Parathyroid adenoma (tissue), 2 donors: ENCODE data around the gene CCT4.
A peak's percentile ranks its signal among the peaks of the same experiment; 100 is the strongest.
"Not testable (repeated sequence)": the region's sequence is repeated elsewhere in the genome, so short reads cannot be mapped to it uniquely, and the experiment has no call there.

Experiments
- H2AFZ ChIP-seq: fragments of 300-600 bp; sonication (generic); one replicate; pipeline ENCODE4 v1.7.0; 2017; ENCODE audit warnings: antibody characterized with exemption, mild to moderate bottlenecking
- H3K27ac ChIP-seq: fragments of 300-600 bp; sonication (generic); one replicate; pipeline ENCODE4 v1.7.0; 2017
- H3K27me3 ChIP-seq: fragments of 300-600 bp; sonication (generic); one replicate; pipeline ENCODE4 v1.7.0; 2017; ENCODE audit warnings: low read length; ENCODE audit not compliant: control insufficient read depth, insufficient read depth
- H3K36me3 ChIP-seq: fragments of 300-600 bp; sonication (generic); one replicate; pipeline ENCODE4 v1.7.0; 2017; ENCODE audit warnings: low read length; ENCODE audit not compliant: control insufficient read depth, insufficient read depth
- H3K4me1 ChIP-seq: fragments of 300-600 bp; sonication (generic); one replicate; pipeline ENCODE4 v1.7.0; 2017; ENCODE audit warnings: control low read depth
- H3K4me2 ChIP-seq: fragments of 300-600 bp; sonication (generic); one replicate; pipeline ENCODE4 v1.7.0; 2017; ENCODE audit warnings: low read length
- H3K4me3 ChIP-seq: fragments of 300-600 bp; sonication (generic); one replicate; pipeline ENCODE4 v1.7.0; 2017; ENCODE audit warnings: low read depth, low read length
- H3K79me2 ChIP-seq: fragments of 300-600 bp; sonication (generic); one replicate; pipeline ENCODE4 v1.7.0; 2017; ENCODE audit warnings: control low read depth
- H3K9ac ChIP-seq: fragments of 300-600 bp; sonication (generic); one replicate; pipeline ENCODE4 v1.7.0; 2017; ENCODE audit warnings: mild to moderate bottlenecking
- H3K9me3 ChIP-seq: fragments of 300-600 bp; sonication (generic); one replicate; pipeline ENCODE4 v1.7.0; 2017; ENCODE audit warnings: low read length; ENCODE audit not compliant: control insufficient read depth
- TF ChIP-seq, protein P1 (sequence below): fragments of 300-600 bp; sonication (generic); IDR thresholded peaks from one replicate; pipeline ENCODE4 v1.7.0; 2017; ENCODE audit warnings: antibody characterized with exemption, mild to moderate bottlenecking
- donor health status: primary hyperparathyroidism.

Gene CCT4

DNA sequence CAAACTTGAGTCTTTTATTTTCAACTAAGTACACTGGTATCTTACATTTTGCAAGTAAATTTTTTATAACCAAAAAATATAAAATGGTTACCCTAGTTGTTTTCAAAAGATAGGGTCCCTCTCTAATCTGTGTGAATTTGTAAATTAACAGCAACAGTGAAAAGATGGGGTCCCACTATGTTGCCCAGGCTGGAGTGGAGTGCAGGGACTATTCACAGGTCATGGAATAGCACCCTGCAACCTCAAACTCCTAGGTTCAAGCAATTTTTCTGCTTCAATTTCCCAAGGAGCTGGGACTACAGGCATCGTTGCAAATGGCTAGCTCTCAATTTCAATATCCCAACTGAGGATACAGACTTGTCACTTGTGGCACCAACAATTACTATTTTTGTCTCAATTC is 12.1 kb downstream of the CCT4 start:
- Histone ChIP-seq H3K79me2 (peaks cover 2% of the 10 kb centered on the region), H3K9ac (no peak overlapping the region), H3K27ac (no peak overlapping the region), H3K36me3 (no peaks in the 10 kb centered on the region), H3K4me3 (no peak overlapping the region), H3K27me3 (no peaks in the 10 kb centered on the region), H2AFZ (no peak overlapping the region), H3K9me3 (no peaks in the 10 kb centered on the region), H3K4me1 (no peaks in the 10 kb centered on the region), H3K4me2 (no peak overlapping the region)
- TF ChIP-seq, protein P1, sequence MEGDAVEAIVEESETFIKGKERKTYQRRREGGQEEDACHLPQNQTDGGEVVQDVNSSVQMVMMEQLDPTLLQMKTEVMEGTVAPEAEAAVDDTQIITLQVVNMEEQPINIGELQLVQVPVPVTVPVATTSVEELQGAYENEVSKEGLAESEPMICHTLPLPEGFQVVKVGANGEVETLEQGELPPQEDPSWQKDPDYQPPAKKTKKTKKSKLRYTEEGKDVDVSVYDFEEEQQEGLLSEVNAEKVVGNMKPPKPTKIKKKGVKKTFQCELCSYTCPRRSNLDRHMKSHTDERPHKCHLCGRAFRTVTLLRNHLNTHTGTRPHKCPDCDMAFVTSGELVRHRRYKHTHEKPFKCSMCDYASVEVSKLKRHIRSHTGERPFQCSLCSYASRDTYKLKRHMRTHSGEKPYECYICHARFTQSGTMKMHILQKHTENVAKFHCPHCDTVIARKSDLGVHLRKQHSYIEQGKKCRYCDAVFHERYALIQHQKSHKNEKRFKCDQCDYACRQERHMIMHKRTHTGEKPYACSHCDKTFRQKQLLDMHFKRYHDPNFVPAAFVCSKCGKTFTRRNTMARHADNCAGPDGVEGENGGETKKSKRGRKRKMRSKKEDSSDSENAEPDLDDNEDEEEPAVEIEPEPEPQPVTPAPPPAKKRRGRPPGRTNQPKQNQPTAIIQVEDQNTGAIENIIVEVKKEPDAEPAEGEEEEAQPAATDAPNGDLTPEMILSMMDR: no peak

DNA sequence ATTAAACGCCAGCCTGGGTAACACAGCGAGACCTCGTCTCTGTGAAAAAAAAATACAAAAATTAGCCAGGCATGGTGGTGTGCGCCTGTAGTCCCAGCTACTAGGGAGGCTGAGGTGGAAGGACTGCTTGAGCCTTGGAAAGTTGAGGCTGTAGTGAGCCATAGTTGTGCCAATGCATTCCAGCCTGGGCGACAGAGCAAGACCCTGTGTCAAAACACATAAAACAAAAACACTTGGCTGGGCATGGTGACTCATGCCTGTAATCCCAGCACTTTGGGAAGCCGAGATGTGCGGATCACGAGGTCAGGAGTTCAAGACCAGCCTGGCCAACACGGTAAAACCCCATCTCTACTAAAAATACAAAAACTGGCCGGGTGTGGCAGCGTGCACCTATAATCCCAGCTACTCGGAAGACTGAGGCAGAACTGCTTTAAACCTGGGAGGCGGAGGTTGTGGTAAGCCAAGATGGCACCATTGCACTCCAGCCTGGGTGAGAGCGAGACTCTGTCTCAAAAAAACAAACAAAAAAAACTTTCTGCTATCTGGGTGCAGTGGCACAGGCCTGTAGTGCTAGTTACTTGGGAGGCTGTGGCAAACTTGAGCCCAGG is 21.9 kb downstream of the CCT4 start:
- H3K4me3 ChIP-seq, H3K4me1 ChIP-seq, H3K27me3 ChIP-seq, H3K9ac ChIP-seq, H3K4me2 ChIP-seq, H3K27ac ChIP-seq, H2AFZ ChIP-seq, H3K36me3 ChIP-seq, H3K9me3 ChIP-seq, H3K79me2 ChIP-seq: not testable (repeated sequence)

DNA sequence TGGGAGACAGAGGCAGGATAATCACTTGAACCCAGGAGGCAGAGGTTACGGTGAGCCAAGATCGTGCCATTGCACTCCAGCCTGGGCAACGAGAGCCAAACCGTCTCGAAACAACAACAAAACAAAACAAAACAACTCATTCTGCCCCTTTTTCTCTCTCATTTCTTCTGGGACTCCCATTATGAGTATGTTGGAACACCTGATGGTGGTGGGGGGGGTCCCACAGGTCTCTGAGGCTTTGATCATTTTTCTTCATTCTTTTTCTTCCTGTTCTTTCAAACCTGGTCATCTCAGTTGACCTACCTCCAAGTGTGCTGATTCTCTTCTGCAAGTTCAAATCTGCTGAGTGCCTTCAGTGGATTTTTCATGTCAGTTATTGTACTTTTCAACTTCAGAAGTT is 26.4 kb downstream of the CCT4 start:
- Histone ChIP-seq H3K9ac (no peak overlapping the region), H3K9me3 (no peaks in the 10 kb centered on the region), H3K79me2 (no peaks in the 10 kb centered on the region), H3K27me3 (no peaks in the 10 kb centered on the region), H3K4me2 (no peak overlapping the region), H2AFZ (no peak overlapping the region), H3K27ac (no peak overlapping the region), H3K4me3 (no peak overlapping the region), H3K4me1 (no peaks in the 10 kb centered on the region), H3K36me3 (no peaks in the 10 kb centered on the region)
- TF ChIP-seq, protein P1: no peak

DNA sequence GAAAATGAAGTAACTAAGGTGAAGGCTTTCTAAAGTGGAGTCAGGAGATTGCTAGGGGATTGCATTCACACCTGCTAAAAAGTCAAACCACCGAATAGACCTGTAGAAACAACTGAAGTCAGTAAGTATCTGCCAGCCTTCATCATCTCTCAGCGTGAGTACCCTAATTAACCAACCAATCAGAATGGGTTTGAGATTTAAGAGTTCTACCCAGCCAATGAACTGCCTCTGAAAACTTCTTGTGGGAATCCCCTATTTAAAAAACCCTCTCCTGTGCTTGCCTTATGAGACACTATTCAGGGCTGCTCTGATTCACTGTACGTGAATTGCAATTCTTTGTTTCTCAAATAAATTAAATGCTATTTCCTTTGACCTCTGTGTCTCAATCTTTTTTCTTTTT is 31.2 kb downstream of the CCT4 start:
- peaks cover 4% of the 10 kb centered on the region for H3K4me1 ChIP-seq
- H3K9ac ChIP-seq: no peak overlapping the region
- no peaks in the 10 kb centered on the region for H3K36me3 ChIP-seq
- H3K4me2 ChIP-seq: no peak overlapping the region
- TF ChIP-seq, protein P1: no peak
- no peak overlapping the region for H2AFZ ChIP-seq
- no peaks in the 10 kb centered on the region for H3K79me2 ChIP-seq
- no peaks in the 10 kb centered on the region for H3K27me3 ChIP-seq
- no peak overlapping the region for H3K27ac ChIP-seq
- no peak overlapping the region for H3K4me3 ChIP-seq
- H3K9me3 ChIP-seq: no peaks in the 10 kb centered on the region

DNA sequence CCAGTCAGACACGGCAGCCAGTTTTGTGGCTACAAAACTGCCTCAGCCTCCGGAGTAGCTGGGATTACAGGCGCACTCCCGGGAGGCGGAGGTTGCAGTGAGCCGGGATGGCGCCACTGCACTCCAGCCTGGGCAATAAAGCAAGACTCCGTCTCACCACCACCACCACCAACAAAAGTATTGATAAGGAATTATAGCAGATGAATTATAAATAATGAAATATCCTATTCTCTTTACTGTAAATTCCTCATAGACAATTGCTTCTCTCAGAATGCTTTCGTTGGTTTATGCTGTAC is 33.2 kb downstream of the CCT4 start:
- Histone ChIP-seq H3K4me3 (peak overlapping the region; percentile 92), H3K27ac (peak overlapping the region; percentile 87)
- TF ChIP-seq, protein P1: no peak

More for the DNA sequence above, 33.2 kb downstream of the CCT4 start:
- peak overlapping the region; percentile 96 for H2AFZ ChIP-seq
- no peaks in the 10 kb centered on the region for H3K27me3 ChIP-seq
- no peaks in the 10 kb centered on the region for H3K79me2 ChIP-seq
- no peaks in the 10 kb centered on the region for H3K36me3 ChIP-seq
- H3K9ac ChIP-seq: no peak overlapping the region
- H3K9me3 ChIP-seq: no peaks in the 10 kb centered on the region
- peaks cover 4% of the 10 kb centered on the region for H3K4me1 ChIP-seq
- peak overlapping the region; percentile 97 for H3K4me2 ChIP-seq
